T-helper 2 cell treated with Interferon-gamma antibody and Interleukin-4, amounts not matched to agents 5 μg/mL and 100 μg/mL, for 36 hours (primary cell): ENCODE data around the gene SUSD6.
A peak's percentile ranks its signal among the peaks of the same experiment; 100 is the strongest.

ENCODE experiments used
- DNase-seq: peaks from one replicate; pipeline ENCODE4 v3.0.0; 2021; ENCODE audit warnings: low spot score
- H3K27ac Mint-ChIP-seq: one replicate; pipeline ENCODE4 v1.8.0; 2021; ENCODE audit warnings: mild to moderate bottlenecking, mixed read lengths
- H3K27me3 Mint-ChIP-seq: one replicate; pipeline ENCODE4 v1.8.0; 2021; ENCODE audit warnings: low read depth, mixed read lengths
- H3K36me3 Mint-ChIP-seq: one replicate; pipeline ENCODE4 v1.8.0; 2021; ENCODE audit warnings: low read depth, mixed read lengths
- H3K4me1 Mint-ChIP-seq: one replicate; pipeline ENCODE4 v1.8.0; 2021; ENCODE audit warnings: low read depth, mixed read lengths
- H3K4me3 Mint-ChIP-seq: one replicate; pipeline ENCODE4 v1.8.0; 2022; ENCODE audit warnings: mild to moderate bottlenecking, moderate library complexity, mixed read lengths
- H3K9me3 Mint-ChIP-seq: one replicate; pipeline ENCODE4 v1.8.0; 2021; ENCODE audit warnings: mixed read lengths

Gene SUSD6

GRCh38 chr14:69658664-69659261 lies 47.4 kb downstream of the SUSD6 start:
- Mint-ChIP-seq H3K4me1 (peaks cover 73% of the 10 kb centered on the region), H3K9me3 (no peaks in the 10 kb centered on the region), H3K27me3 (no peaks in the 10 kb centered on the region), H3K4me3 (no peak overlapping the region), H3K27ac (peak overlapping the region; percentile 38), H3K36me3 (peaks cover 37% of the 10 kb centered on the region)
- peak; percentile 38 for DNase-seq

- H3K4me3 Mint-ChIP-seq, result peak overlapping the region; percentile 32
Observed at GRCh38 chr14:69660344-69661193, 49.2 kb downstream of the SUSD6 start.

GRCh38 chr14:69661194-69661537 lies 49.8 kb downstream of the SUSD6 start:
- peak overlapping the region; percentile 55 for H3K27ac Mint-ChIP-seq
- H3K9me3 Mint-ChIP-seq, result no peaks in the 10 kb centered on the region
- DNase-seq, result no peak
- H3K4me3 Mint-ChIP-seq, result peak overlapping the region; percentile 32
- peaks cover 78% of the 10 kb centered on the region for H3K4me1 Mint-ChIP-seq
- H3K36me3 Mint-ChIP-seq, result peaks cover 42% of the 10 kb centered on the region
- H3K27me3 Mint-ChIP-seq, result no peaks in the 10 kb centered on the region

More at GRCh38 chr14:69660344-69661193, 49.2 kb downstream of the SUSD6 start:
- peak overlapping the region; percentile 55 for H3K27ac Mint-ChIP-seq
- DNase-seq, result no peak
- no peaks in the 10 kb centered on the region for H3K9me3 Mint-ChIP-seq
- peaks cover 76% of the 10 kb centered on the region for H3K4me1 Mint-ChIP-seq
- peaks cover 39% of the 10 kb centered on the region for H3K36me3 Mint-ChIP-seq
- H3K27me3 Mint-ChIP-seq, result no peaks in the 10 kb centered on the region

GRCh38 chr14:69662636-69663299 lies 51.4 kb downstream of the SUSD6 start:
- Mint-ChIP-seq H3K27me3 (no peaks in the 10 kb centered on the region), H3K4me1 (peaks cover 79% of the 10 kb centered on the region), H3K4me3 (no peak overlapping the region), H3K9me3 (peaks cover 3% of the 10 kb centered on the region), H3K27ac (peak overlapping the region; percentile 15), H3K36me3 (peaks cover 52% of the 10 kb centered on the region)
- no peak for DNase-seq

GRCh38 chr14:69663300-69663643 lies 51.9 kb downstream of the SUSD6 start:
- peaks cover 75% of the 10 kb centered on the region for H3K4me1 Mint-ChIP-seq
- no peak for DNase-seq
- H3K36me3 Mint-ChIP-seq, result peaks cover 53% of the 10 kb centered on the region
- H3K27ac Mint-ChIP-seq, result no peak overlapping the region
- H3K9me3 Mint-ChIP-seq, result peaks cover 4% of the 10 kb centered on the region
- no peaks in the 10 kb centered on the region for H3K27me3 Mint-ChIP-seq
- no peak overlapping the region for H3K4me3 Mint-ChIP-seq

- DNase-seq, result no peak
- H3K36me3 Mint-ChIP-seq, result peaks cover 48% of the 10 kb centered on the region
Observed at GRCh38 chr14:69664265-69664664, 52.9 kb downstream of the SUSD6 start.

GRCh38 chr14:69664865-69665526 lies 53.6 kb downstream of the SUSD6 start:
- H3K4me1 Mint-ChIP-seq, result peaks cover 75% of the 10 kb centered on the region
- H3K36me3 Mint-ChIP-seq, result peaks cover 47% of the 10 kb centered on the region
- H3K27me3 Mint-ChIP-seq, result no peaks in the 10 kb centered on the region
- H3K9me3 Mint-ChIP-seq, result peaks cover 7% of the 10 kb centered on the region
- no peak overlapping the region for H3K4me3 Mint-ChIP-seq
- H3K27ac Mint-ChIP-seq, result no peak overlapping the region
- DNase-seq, result no peak

More at GRCh38 chr14:69664265-69664664, 52.9 kb downstream of the SUSD6 start:
- Mint-ChIP-seq H3K4me3 (no peak overlapping the region), H3K4me1 (peaks cover 71% of the 10 kb centered on the region), H3K9me3 (peaks cover 7% of the 10 kb centered on the region), H3K27me3 (no peaks in the 10 kb centered on the region), H3K27ac (no peak overlapping the region)

- no peak overlapping the region for H3K4me3 Mint-ChIP-seq
- no peak for DNase-seq
- peaks cover 7% of the 10 kb centered on the region for H3K9me3 Mint-ChIP-seq
- peaks cover 74% of the 10 kb centered on the region for H3K4me1 Mint-ChIP-seq
- H3K27ac Mint-ChIP-seq, result no peak overlapping the region
- H3K27me3 Mint-ChIP-seq, result no peaks in the 10 kb centered on the region
- peaks cover 41% of the 10 kb centered on the region for H3K36me3 Mint-ChIP-seq
Observed at GRCh38 chr14:69665631-69666030, 54.2 kb downstream of the SUSD6 start.

- no peaks in the 10 kb centered on the region for H3K27me3 Mint-ChIP-seq
- no peak overlapping the region for H3K27ac Mint-ChIP-seq
- peaks cover 40% of the 10 kb centered on the region for H3K36me3 Mint-ChIP-seq
- peaks cover 74% of the 10 kb centered on the region for H3K4me1 Mint-ChIP-seq
- DNase-seq, result no peak
- no peak overlapping the region for H3K4me3 Mint-ChIP-seq
- peaks cover 7% of the 10 kb centered on the region for H3K9me3 Mint-ChIP-seq
Observed at GRCh38 chr14:69666112-69666511, 54.7 kb downstream of the SUSD6 start.

- Mint-ChIP-seq H3K9me3 (peaks cover 7% of the 10 kb centered on the region), H3K4me3 (peak overlapping the region; percentile 54), H3K27me3 (no peaks in the 10 kb centered on the region), H3K4me1 (peaks cover 74% of the 10 kb centered on the region), H3K36me3 (peaks cover 40% of the 10 kb centered on the region), H3K27ac (peak overlapping the region; percentile 66)
- DNase-seq, result no peak
Observed at GRCh38 chr14:69666690-69667211, 55.4 kb downstream of the SUSD6 start.

GRCh38 chr14:69667938-69668335 lies 56.5 kb downstream of the SUSD6 start:
- Mint-ChIP-seq H3K4me1 (peaks cover 73% of the 10 kb centered on the region), H3K27ac (peak overlapping the region; percentile 62), H3K9me3 (peaks cover 7% of the 10 kb centered on the region), H3K27me3 (no peaks in the 10 kb centered on the region), H3K36me3 (peaks cover 33% of the 10 kb centered on the region), H3K4me3 (peak overlapping the region; percentile 27)
- DNase-seq, result no peak

GRCh38 chr14:69669375-69669774 lies 58.0 kb downstream of the SUSD6 start:
- peak overlapping the region; percentile 26 for H3K27ac Mint-ChIP-seq
- peaks cover 33% of the 10 kb centered on the region for H3K36me3 Mint-ChIP-seq
- peaks cover 78% of the 10 kb centered on the region for H3K4me1 Mint-ChIP-seq
- H3K27me3 Mint-ChIP-seq, result no peaks in the 10 kb centered on the region
- H3K9me3 Mint-ChIP-seq, result peaks cover 7% of the 10 kb centered on the region
- no peak overlapping the region for H3K4me3 Mint-ChIP-seq
- DNase-seq, result no peak

- H3K36me3 Mint-ChIP-seq, result peaks cover 33% of the 10 kb centered on the region
- no peaks in the 10 kb centered on the region for H3K27me3 Mint-ChIP-seq
- H3K4me1 Mint-ChIP-seq, result peaks cover 78% of the 10 kb centered on the region
- H3K27ac Mint-ChIP-seq, result no peak overlapping the region
- no peak for DNase-seq
- H3K9me3 Mint-ChIP-seq, result peaks cover 7% of the 10 kb centered on the region
- no peak overlapping the region for H3K4me3 Mint-ChIP-seq
Observed at GRCh38 chr14:69670093-69670492, 58.7 kb downstream of the SUSD6 start.
